NCI-H1105 treated with DMSO at 0.1 percent for 48 hours (cell line): ENCODE measurements around the gene SMIM27.

ENCODE experiments used
- DNase-seq: peaks from one replicate; lab custom pipeline; 2025; lab: John Stamatoyannopoulos, UW

Gene SMIM27

DNA sequence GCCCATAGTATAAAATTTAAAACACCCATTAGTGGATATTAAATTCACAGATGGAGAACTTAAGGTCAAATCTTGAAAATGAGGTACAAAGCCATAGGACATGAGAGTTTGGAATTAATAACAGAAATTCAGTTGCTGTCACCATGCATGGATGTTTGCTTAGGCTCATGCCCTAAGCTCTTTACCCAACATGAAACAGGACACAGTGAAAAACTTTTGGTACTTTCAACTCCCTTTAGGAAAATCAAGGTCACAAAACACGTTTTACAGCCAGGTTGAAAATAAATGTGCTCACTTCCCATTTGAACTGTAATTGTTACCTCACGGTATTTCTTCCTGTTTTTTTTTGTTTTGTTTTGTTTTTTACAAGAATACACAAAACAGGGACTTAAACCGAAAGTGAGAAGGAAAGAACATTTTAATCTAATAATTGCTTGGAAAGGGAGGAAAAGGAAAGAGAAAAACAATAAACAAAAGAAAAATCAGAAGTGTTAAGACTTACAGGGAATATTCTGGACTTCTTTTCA, 6.3 kb downstream of the SMIM27 start:
- DNase-seq: no peak

DNA sequence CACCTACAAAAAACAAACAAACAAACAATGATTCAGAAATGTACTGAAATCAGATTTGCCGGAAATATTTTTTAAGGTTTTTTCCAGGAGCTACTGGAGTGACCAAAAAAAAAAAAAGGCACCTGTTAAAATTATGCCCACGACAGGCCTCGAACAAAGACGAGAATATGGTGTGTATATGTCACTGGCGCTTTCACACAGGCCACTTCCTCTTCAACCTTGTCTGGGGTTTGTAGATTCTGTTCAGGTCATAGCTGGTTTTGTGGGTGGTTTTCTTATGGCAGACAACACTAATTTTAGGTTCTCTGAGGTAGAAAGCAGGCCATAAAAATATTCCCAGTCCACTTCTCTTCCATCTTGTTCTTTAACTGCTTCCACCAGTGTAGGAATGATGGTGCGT, 13.8 kb downstream of the SMIM27 start:
- no peak for DNase-seq

DNA sequence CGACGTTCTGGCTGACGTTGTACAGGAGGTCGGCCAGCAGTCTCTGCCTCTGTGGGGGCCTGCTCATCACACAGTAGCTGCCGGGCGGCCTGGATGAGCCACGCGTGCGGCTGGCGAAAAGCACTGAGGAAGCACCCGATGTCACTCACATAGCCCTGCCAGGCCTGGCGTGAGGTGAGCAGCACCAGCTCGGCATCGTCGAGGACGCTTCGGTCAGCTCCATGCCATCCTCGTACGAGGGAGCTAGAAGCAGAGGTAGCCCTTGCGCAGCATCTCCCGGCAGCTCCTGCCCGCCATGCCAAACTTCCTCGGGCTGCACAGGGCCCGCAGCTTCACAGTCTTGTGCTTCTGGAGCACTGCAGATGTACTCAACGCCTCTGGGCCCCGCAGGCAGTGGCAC, 14.6 kb downstream of the SMIM27 start:
- DNase-seq: no peak

DNA sequence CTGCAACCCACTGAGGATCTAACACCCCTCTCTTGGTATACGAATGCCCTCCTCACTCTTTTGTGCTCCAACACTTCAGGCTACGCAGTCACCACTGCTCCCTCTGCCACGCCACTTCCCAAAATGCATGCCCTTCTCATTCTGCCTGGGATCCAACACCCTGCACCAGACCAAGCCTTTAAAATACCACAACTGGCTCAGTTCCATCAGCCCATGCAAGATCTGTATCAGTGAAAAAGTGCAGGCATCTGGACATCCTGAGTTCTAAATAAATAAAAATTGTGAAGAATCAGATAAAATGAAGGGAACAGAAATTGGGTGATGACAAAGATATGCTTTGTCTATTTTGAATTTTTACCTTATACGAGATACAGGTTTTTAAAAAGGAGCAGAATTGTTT, 18.1 kb downstream of the SMIM27 start:
- DNase-seq: no peak

DNA sequence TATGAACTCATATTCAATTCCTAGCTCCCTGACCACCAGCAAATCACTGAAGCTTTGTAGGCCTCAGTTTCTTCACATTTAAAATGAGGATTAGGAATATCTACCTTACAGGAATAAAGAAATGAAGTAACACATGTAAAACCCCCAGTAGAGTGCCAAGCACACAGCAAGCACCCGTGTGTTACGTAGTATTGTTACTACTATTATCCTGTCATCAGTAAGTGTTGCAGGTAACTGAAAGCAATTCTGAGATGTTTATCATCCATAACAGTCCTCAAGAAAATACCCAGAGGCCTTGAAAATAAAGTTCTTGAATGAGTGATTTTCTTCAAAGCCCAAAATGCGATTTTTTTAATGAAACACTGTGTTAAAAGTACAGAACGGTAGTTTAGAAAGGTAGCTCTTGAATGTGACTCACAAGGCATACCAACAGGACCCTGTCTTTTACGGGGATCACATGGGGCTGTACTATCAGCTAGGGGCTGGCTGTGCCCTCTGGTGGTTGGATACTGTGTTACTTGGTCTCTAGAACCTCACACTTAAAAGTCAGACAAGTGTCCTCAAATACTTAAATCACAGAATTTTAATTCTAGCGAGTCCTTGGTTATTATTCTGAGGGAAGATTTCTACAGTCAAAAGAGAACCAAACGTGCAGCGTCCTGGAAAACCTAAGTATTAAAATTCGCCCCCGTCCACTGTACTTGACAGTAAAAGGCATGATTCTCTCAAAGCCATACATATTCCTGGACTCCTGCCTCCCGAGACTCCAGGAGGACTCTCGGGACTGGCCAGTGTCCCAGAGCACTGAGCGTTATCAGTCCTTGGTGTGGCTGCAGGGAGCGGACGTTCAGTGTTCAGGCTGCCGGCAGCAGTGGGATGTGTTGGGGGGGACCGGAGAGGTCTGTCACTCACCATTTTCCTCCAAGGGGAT, 20.1 kb downstream of the SMIM27 start:
- DNase-seq: peak; percentile 53

DNA sequence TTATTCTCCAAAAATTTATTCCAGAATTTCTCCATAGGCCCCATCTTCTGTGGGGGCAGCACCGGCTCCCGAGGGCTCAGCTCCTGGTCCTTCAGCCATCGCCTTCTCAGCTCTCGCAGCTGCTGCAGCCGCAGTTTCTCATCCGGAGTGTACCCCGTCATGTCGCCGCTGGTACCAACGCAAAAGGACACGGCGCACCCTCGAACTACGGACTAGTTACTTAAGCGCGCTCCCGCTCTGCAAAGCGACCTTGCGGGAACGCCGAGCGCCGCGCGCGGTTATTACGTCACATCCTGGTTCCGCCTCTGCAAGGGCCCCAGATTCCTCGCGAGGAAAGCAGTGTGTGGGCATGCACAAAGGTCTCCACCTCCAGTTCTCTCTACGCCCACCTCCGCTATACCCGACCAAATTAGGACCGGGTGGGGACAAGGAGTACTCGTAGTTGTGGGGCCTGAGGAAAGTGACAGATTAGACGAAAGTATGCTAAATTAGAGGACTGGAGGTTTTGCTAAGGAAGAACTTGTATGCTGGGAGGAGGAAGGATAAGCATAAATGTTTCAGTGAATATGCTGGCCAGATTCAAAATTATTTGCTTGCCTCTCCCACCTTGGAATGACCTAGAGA, 20.9 kb downstream of the SMIM27 start, which contains the start of gene NDUFB6:
Gene NDUFB6 (minus strand): TSS at position 260 of the 624 bp plus-strand sequence. CDS start 99 bp downstream, at position 161.
- peak; percentile 94 for DNase-seq

DNA sequence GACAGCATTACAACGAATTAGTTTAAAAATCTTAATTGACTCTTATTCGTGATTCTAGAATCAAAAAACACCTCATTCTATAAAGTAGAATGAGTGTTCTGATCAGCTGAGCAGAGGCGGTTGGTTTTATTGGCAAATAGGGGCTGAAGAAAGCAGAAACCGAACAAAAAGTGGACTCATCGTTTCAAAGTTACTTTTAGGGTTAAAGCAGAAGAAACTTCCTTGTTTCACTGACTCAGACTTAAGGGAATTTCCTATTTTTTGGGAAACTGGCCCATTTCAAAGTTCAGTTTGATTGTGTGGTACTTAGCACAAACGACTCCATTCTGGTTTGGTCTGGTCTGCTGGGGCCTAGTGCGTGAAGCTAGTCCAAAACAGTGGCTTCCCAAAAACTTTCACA, 21.7 kb downstream of the SMIM27 start:
- DNase-seq: no peak

DNA sequence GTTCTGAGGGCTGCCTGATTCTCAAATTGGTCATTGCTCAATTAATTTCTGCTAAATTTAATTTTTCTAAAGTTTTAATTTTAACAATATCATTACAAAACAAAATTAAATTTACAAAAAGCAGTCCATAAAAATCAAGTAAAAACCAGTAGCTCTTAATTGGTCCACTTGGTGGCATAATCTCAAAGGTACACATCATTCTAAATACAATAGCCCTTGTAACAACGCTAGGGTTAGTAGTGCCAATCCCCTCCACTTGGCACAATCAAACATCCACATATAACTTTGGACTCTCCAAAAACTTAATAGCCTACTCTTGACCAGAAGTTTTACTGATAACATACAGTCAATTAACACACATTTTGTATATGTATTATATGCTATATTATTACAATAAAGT, 22.7 kb downstream of the SMIM27 start:
- DNase-seq: no peak

DNA sequence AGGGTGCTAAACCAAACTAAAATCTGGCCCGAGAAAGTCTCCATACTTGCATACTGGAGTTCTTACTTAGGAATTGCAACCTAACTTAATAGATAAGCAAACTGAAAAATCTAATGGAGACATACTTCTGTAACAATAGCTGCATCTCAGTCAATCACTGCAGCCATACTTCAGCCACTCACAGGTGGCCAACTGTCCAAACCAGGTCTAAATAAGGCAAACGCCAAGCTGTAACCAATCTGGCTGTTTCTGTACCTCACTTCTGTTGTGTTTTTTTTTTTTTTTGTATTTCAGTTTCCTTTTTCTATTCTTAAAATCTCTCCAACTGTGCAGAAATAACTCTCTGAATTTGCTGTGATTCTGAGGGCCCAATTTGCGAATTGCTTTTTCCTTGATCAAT, 25.2 kb downstream of the SMIM27 start:
- no peak for DNase-seq

DNA sequence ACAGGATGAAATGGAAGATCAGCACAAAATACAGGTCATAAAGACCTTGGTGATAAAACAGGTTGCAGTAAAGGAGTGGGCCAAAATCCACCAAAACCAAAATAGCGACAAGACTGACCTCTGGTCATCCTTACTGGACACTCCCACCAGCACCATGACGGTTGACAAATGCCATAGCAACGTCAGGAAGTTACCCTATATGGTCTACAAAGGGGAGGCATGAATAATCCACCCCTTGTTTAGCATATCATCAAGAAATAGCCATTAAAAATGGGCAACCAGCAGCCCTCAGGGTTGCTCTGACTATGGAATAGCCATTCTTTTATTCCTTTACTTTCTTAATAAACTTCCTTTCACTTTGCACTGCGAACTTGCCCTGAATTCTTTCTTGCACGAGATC, 26.8 kb downstream of the SMIM27 start:
- DNase-seq: no peak

DNA sequence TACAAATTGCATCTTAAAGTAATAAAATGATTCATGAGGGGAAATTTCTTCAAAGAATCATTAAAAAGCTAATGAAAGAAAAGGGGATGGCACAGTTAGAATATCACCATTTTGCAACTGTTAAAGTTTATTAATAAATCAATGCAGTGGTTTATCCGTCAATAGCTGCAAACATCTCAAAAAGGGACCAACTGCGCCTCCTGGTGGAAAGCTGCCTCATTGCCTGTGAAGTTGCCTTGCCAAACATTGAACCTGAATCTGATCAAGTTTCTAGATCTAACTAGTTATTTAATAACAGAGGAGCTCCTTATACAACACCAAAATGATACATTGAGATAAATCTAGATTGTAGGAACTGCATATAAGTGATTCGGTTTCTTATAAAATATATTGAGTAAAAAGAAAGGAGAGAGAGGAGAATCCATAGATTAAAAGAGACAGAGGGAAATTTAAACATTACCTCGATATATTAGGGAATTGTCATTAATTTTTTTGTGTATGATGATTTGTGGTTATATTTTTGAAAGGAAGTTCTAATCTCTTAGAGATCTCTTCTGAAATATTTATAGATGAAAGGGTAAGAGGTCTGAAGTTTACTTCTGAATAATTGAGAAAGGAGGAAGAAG, 27.7 kb downstream of the SMIM27 start:
- peak; percentile 49 for DNase-seq

DNA sequence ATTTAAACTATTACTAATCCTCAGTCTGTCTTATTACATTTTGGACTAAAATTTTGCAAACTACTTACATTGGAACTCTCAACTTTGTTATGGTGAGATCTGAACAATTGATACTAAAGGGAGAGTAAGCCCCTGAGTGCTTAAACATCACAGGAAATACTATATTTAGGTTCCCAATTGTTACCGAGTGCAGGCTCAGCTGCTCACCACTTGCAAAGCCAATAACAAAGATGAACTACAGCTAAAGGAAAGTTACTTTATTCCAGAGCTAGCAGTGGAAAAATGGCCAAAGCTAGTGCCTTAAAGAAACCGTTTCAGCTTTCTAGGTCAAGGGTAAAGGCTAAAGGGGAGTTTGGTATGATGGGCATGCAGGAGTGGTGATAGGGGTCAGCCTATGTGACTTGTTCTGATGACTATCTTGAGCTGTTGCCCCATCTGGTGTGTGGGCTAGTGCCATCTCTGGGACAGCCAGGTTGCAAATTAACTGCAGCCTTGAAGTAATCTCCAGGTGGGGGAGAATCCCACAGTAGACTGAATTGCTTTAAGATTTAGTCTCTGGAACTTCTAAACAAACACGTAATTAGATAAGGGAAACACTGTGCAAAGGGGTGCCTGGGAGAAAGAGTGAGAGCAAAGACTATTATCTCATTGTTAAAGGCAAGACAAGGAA, 28.6 kb downstream of the SMIM27 start:
- DNase-seq: no peak

DNA sequence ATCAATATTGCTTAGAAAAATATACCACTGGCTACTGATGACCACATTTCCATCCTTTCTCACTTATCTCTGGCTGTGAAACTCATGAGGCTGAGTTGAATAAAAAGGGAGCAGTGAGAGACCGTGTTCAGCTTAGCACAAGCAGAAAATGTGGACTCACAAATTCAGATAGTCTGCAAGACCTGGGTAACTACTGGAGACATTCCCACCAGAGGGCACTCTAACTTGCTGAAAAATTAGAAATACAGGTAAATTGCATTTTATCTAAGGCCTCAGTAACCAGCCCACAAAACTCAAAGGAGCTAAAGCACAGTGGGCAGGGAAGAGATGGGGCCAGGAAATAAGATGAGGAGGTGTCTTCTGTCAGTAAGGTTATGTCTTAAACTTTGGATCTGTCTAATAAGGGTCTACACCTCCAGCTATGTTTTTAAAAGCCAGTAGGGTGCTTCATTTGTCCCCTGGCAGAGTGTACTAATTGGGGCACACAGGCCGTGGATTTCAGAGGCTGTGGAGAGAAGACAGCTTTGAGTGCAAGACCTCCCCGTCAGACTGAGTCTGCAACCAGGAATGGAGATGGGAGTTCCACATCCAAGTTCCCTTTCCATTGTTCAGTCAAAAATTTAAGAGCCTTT, 29.5 kb downstream of the SMIM27 start:
- DNase-seq: peak; percentile 63

DNA sequence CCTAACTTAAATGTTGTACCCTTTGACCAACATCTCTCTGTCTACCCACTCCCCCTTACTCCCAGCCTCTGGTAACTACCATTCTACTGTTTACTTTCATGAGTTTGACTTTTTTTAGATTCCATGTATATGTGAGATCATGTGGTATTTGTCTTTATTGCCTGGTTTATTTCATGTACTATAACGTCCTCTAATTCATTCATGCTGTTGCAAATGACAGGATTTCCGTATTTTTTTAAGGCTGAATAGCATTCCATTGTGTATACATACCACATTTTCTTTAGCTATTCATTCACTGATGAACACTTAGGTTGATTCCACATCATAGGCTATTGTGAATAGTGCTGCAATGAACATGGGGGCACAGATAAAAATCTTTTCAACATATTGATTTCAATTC, 32.7 kb downstream of the SMIM27 start:
- no peak for DNase-seq

DNA sequence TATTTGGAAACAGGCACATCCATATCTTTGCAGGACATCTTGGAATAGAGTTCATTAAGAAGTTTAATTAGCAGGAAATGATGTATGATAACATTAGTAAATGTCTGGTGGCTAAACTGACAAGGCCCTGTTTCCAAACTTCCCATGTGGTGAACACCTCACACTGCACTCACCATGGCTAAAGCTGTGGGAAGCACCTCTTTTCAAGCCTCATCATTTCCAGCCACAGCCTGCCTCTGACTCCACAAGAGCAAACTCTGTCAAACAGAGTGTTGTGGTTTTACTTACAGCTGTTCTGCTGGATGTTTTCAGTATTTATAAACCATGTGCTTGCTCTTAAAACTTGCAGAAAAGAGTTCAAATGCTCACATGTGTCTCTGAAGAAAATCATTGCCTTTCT, 35.8 kb downstream of the SMIM27 start:
- DNase-seq: no peak

DNA sequence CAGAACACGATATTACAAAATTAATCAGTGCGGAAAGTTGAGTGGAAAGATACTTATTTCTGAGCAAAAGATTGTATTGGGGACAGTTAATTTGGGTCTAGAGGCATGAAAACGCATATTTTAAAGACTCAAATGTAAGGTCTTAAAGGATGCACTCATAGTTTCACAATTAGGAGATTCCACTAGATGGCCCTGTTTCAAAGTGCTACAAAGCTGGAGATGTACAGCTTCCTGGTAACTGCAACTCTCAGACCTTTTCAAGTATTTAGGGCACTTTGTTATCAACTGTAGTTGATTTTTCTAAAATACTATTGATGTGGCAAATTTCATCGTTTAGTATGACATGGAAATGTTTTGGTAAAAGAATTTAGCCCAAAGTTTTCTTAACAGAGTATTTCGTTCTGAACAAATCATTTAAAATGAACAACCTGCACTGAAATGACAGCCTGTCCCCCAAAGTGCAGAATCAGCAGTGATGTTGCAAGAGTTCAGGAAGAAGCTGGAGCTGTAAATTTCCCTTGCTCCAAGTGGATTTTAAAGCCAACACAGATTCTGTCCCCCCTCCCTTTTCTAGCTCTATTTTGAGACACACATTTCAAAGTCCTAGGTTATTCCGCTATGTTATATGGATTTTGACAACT, 37.1 kb downstream of the SMIM27 start:
- DNase-seq: peak; percentile 43

DNA sequence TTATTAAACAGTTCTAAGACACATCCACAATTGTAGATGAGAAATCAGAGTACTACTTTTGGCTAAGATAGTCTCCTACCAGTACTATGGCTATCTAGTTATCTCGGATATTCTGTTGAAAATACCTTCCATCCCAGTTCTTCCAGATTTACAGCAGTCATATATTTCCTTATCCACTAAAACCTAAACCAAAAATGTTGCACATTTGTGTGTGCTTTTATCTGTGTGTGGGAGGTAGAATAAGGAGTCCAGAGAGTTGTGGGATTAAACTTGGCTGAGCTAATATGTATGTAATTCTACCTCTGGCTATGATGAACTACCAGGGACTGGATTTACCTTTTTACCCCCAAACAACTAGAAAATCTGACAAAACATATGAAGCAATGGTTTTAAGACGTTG, 38.3 kb downstream of the SMIM27 start:
- no peak for DNase-seq

DNA sequence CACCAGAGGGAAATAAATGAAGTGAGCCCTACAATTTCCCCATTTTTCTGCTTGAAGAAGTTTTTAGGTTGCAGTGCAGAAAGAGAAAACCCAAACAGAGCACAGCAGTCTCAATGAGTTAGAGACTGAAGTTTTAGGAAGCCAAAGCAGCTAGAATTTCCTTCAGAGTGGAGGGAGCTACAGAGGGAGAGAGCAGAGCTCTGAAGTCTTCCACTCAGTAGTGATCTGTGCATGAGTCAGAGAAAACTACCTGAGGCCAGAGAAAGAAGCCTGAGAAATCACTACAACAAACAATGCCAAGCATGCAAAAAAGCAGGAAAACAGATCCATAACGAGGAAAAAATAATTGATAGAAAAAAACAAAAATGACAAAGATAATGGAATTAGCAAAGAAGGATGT, 38.8 kb downstream of the SMIM27 start:
- no peak for DNase-seq

DNA sequence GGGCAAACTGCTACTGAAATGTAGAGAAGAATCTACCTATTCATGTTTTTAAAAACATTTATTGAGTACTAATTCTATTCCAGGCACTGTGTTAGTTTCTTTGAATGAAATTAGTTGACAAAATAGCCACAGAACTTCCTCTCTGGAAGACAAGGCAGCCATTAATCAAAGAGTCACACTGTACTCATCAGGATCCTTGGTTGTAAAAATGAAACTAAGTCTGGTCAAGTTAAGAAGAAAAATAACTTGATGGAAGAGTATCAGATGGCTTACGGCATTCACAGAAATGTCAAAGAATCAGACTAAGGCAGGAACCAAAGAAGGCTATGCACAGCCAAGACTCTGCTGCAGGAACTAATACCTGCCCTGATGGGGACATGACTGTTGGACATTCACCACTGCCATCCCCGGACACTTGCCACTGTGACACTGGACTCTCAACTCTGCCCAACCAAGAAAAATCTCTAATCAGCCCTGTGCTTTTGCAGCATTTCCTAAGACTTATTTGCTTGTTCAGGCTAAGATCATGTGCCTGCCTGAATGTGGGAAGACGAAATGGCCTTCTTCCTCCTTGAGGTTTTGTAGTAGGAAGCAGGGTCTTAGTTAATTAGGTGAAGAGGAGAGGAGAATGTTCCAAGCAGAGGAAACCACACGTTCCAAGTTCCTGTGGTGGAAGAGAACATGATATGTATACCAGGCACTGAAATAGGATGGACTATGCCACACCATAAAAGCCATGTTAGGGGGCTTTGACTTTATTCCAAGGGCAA, 44.2 kb downstream of the SMIM27 start:
- no peak for DNase-seq

DNA sequence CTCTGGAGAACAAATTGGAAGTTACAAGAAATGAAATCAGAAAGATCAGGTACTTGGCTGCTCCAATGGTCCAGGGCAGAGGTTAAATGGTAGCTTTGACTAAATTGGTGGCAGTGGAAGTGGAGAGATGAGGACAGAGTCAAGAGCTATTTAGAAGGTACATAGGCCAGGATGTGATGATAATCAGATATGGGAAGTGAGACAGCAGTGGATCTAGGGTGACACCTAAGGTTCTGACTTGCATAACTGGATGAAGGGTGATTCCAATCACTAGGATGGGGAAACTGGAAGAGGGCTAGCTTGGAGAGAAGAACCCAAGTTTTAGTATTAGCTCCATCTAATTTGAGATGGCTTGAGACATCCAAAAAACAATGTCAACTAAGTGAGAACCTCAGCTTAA, 44.8 kb downstream of the SMIM27 start:
- no peak for DNase-seq
